DND-41 (cell line): ENCODE data around the gene AQP5.

ENCODE experiments used
- ATAC-seq: fragments of 200-7000 bp; cut with Tn5 transposase; 3 replicates; pipeline ENCODE4 v1.9.1; 2021; ENCODE audit warnings: low read depth; ENCODE audit not compliant: insufficient read depth
- DNase-seq: peaks from one replicate; pipeline ENCODE4 v3.0.0-alpha.2; 2020
- H2AFZ ChIP-seq: 2 replicates; pipeline ENCODE4 v1.6.0; 2012; ENCODE audit warnings: low read depth, low read length
- H3K27ac ChIP-seq: 2 replicates; pipeline ENCODE4 v1.5.1; 2012; ENCODE audit warnings: low read length, inconsistent platforms
- H3K27me3 ChIP-seq: fragments of 200-600 bp; sonication (generic); 2 replicates; pipeline ENCODE4 v1.6.0; 2012; ENCODE audit warnings: low read length, mild to moderate bottlenecking, inconsistent platforms; ENCODE audit not compliant: insufficient read depth, poor library complexity
- H3K36me3 ChIP-seq: 2 replicates; pipeline ENCODE4 v1.5.1; 2012; ENCODE audit warnings: low read length, inconsistent platforms; ENCODE audit not compliant: insufficient read depth
- H3K4me1 ChIP-seq: 2 replicates; pipeline ENCODE4 v1.5.1; 2012; ENCODE audit warnings: mild to moderate bottlenecking, low read length; ENCODE audit not compliant: insufficient read depth
- H3K4me2 ChIP-seq: 2 replicates; pipeline ENCODE4 v1.6.0; 2012; ENCODE audit warnings: mild to moderate bottlenecking, moderate library complexity, low read length, inconsistent platforms; ENCODE audit not compliant: insufficient read depth
- H3K4me3 ChIP-seq, 2 experiments: fragments of 200-600 bp in 1 of 2; shearing (Covaris generic) in 1 of 2; 2 replicates each; pipeline ENCODE4 v1.5.1; 2012 to 2016; ENCODE audit warnings: inconsistent platforms in 2 of 2, low read length in 2 of 2, mild to moderate bottlenecking in 2 of 2, low read depth in 1 of 2, moderate library complexity in 1 of 2
- H3K79me2 ChIP-seq: 2 replicates; pipeline ENCODE4 v1.6.0; 2012; ENCODE audit warnings: low read length, inconsistent platforms; ENCODE audit not compliant: insufficient read depth
- H3K9ac ChIP-seq: 2 replicates; pipeline ENCODE4 v1.6.0; 2012; ENCODE audit warnings: low read depth, mild to moderate bottlenecking, inconsistent platforms, low read length, moderate library complexity
- H3K9me3 ChIP-seq: 2 replicates; pipeline ENCODE4 v1.5.1; 2012; ENCODE audit warnings: low read length, moderate library complexity, mild to moderate bottlenecking, inconsistent platforms; ENCODE audit not compliant: insufficient read depth, severe bottlenecking
- H4K20me1 ChIP-seq: 2 replicates; pipeline ENCODE4 v1.6.0; 2012; ENCODE audit warnings: low read length; ENCODE audit not compliant: insufficient read depth
- CTCF ChIP-seq: IDR thresholded peaks from 2 replicates; pipeline ENCODE4 v1.5.1; 2012; ENCODE audit warnings: borderline replicate concordance, low read length, moderate library complexity, mild to moderate bottlenecking; ENCODE audit not compliant: poor library complexity, severe bottlenecking; ENCODE audit errors: extremely low read depth
- EZH2 ChIP-seq: IDR thresholded peaks from 3 replicates; pipeline ENCODE4 v1.6.1; 2012; ENCODE audit warnings: borderline replicate concordance, low read depth, mild to moderate bottlenecking, moderate library complexity, low read length, inconsistent platforms; ENCODE audit not compliant: severe bottlenecking

AQP5 gene

GRCh38 chr12:49954863-49955830 is 6.5 kb upstream of the AQP5 start:
- Histone ChIP-seq H4K20me1 (no peaks in the 10 kb centered on the region), H3K36me3 (no peaks in the 10 kb centered on the region), H3K27me3 (no peaks in the 10 kb centered on the region), H3K9me3 (no peaks in the 10 kb centered on the region), H3K9ac (no peak overlapping the region), H3K4me2 (no peak overlapping the region), H3K4me1 (peaks cover 7% of the 10 kb centered on the region), H3K27ac (no peak overlapping the region), H3K4me3 (no peak overlapping the region), H2AFZ (no peak overlapping the region), H3K79me2 (no peaks in the 10 kb centered on the region)
- TF ChIP-seq EZH2, result no peak
- TF ChIP-seq CTCF, result no peak
- DNase-seq (no peak), ATAC-seq (no peak)

GRCh38 chr12:49955899-49956662 is 5.6 kb upstream of the AQP5 start:
- ATAC-seq (no peak), DNase-seq (no peak)
- Histone ChIP-seq H3K27ac (no peak overlapping the region), H3K36me3 (no peaks in the 10 kb centered on the region), H3K27me3 (no peaks in the 10 kb centered on the region), H3K4me1 (peaks cover 15% of the 10 kb centered on the region), H3K79me2 (no peaks in the 10 kb centered on the region), H2AFZ (no peak overlapping the region), H3K4me3 (no peak overlapping the region), H4K20me1 (no peaks in the 10 kb centered on the region), H3K4me2 (no peak overlapping the region), H3K9me3 (no peaks in the 10 kb centered on the region), H3K9ac (no peak overlapping the region)
- TF ChIP-seq CTCF (no peak), EZH2 (no peak)

- Histone ChIP-seq H3K4me2 (no peak overlapping the region), H3K27me3 (no peaks in the 10 kb centered on the region), H3K27ac (no peak overlapping the region), H3K79me2 (no peaks in the 10 kb centered on the region), H3K9ac (no peak overlapping the region), H3K4me3 (no peak overlapping the region), H3K9me3 (no peaks in the 10 kb centered on the region), H3K36me3 (no peaks in the 10 kb centered on the region), H3K4me1 (peaks cover 15% of the 10 kb centered on the region), H2AFZ (no peak overlapping the region), H4K20me1 (no peaks in the 10 kb centered on the region)
- no peak for TF ChIP-seq EZH2
- no peak for TF ChIP-seq CTCF
- DNase-seq (no peak), ATAC-seq (no peak)
These were observed 4.8 kb upstream of the AQP5 start for GRCh38 chr12:49956663-49957569.
